A549 (cell line): ENCODE measurements around the gene THBS1. TPM values are rescaled to one million over a fixed set of nuclear protein-coding genes. Genes with fewer than 3 reads are reported as not detected.
A peak's percentile ranks its signal among the peaks of the same experiment; 100 is the strongest.

Source experiments
- ATAC-seq, 2 experiments: fragments of 200-7000 bp in 1 of 2; fragments of >200 bp in 1 of 2; cut with Nextera tagmentation in 1 of 2; cut with Tn5 transposase in 1 of 2; 3 replicates each; pipeline versions ENCODE4 v1.8.0 to v1.9.1; 2018 to 2020; ENCODE audit warnings: mild to moderate bottlenecking in 1 of 2, moderate library complexity in 1 of 2
- CTCF ChIA-PET: fragments of 300-600 bp; sonication (Branson Sonifier 250); formaldehyde crosslinking; extraction: SDS; loops from one replicate; lab custom pipeline; 2021; ENCODE audit warnings: antibody characterized with exemption, inconsistent platforms; lab: Yijun Ruan, JAX
- POLR2A ChIA-PET: fragments of 350-600 bp; formaldehyde crosslinking; extraction: SDS; loops from one replicate; lab custom pipeline; 2021; ENCODE audit warnings: antibody characterized with exemption, inconsistent platforms; lab: Yijun Ruan, JAX
- DNase-seq, 2 experiments: peaks; one replicate each; pipeline versions ENCODE4 v3.0.0 to v3.0.0-alpha.2; 2011 to 2016; ENCODE audit warnings: low read depth in 1 of 2, low spot score in 1 of 2
- FAIRE-seq: peaks from 2 replicates; lab custom pipeline; 2011; peaks lifted over from hg19 to GRCh38; lab: Jason Lieb, UNC
- H3K27ac ChIP-seq, 2 experiments: fragments of >200 bp; sonication (Bioruptor Twin); formaldehyde crosslinking; 3 replicates each; pipeline ENCODE4 v1.5.1; 2016 to 2017
- H3K4me1 ChIP-seq: fragments of >200 bp; sonication (Bioruptor Twin); formaldehyde crosslinking; 3 replicates; pipeline ENCODE4 v1.6.1; 2016
- H3K4me2 ChIP-seq: fragments of >200 bp; sonication (Bioruptor Twin); formaldehyde crosslinking; 3 replicates; pipeline ENCODE4 v1.6.1; 2016
- H3K4me3 ChIP-seq: fragments of >200 bp; sonication (Bioruptor Twin); formaldehyde crosslinking; 3 replicates; pipeline ENCODE4 v1.5.1; 2016
- H3K9me3 ChIP-seq: fragments of >200 bp; sonication (Bioruptor Twin); formaldehyde crosslinking; 3 replicates; pipeline ENCODE4 v1.6.1; 2016
- CBX2 ChIP-seq: fragments of 200-600 bp; sonication (generic); IDR thresholded peaks from 2 replicates; pipeline ENCODE4 v1.6.1; 2016; ENCODE audit warnings: low read depth, mild to moderate bottlenecking, borderline replicate concordance
- CHD4 ChIP-seq: fragments of 200-600 bp; sonication (generic); IDR thresholded peaks from 2 replicates; pipeline ENCODE4 v1.6.1; 2016; ENCODE audit warnings: antibody characterized with exemption, mild to moderate bottlenecking, borderline replicate concordance
- GATA3 ChIP-seq: IDR thresholded peaks from 2 replicates; pipeline ENCODE4 v1.6.1; 2012; ENCODE audit warnings: borderline replicate concordance
- HEYL ChIP-seq: fragments of 250-450 bp; sonication (Bioruptor Pico); IDR thresholded peaks from 2 replicates; pipeline ENCODE4 v1.8.0; 2021; ENCODE audit warnings: mild to moderate bottlenecking, moderate library complexity
- JUN ChIP-seq, 2 experiments: fragments of >200 bp; sonication (Bioruptor Twin); formaldehyde crosslinking; IDR thresholded peaks; 2 replicates in 1 of 2; 3 replicates in 1 of 2; pipeline ENCODE4 v1.6.1; 2016 to 2017
- NFE2L2 ChIP-seq: fragments of 150-350 bp; conservative IDR thresholded peaks from 2 replicates; pipeline ENCODE4 v1.6.1; 2014; ENCODE audit warnings: low read length
- NPAS2 ChIP-seq: fragments of 250-450 bp; sonication (Bioruptor Pico); IDR thresholded peaks from 2 replicates; pipeline ENCODE4 v1.8.0; 2022; ENCODE audit warnings: mild to moderate bottlenecking, moderate library complexity, borderline replicate concordance
- PHF8 ChIP-seq: fragments of 200-600 bp; sonication (generic); IDR thresholded peaks from 2 replicates; pipeline ENCODE4 v1.6.1; 2016; ENCODE audit warnings: low read depth, mild to moderate bottlenecking, antibody characterized with exemption, moderate library complexity, borderline replicate concordance
- RNF2 ChIP-seq: fragments of 200-600 bp; sonication (generic); IDR thresholded peaks from 2 replicates; pipeline ENCODE4 v1.6.1; 2016; ENCODE audit warnings: low read depth, mild to moderate bottlenecking, antibody characterized with exemption, moderate library complexity, borderline replicate concordance
- WGBS: methylation state at CpG from one replicate; pipeline ENCODE4 v1.1.6; 2017; ENCODE audit errors: missing lambda C conversion rate; 5-methylcytosine and 5-hydroxymethylcytosine counted together
- polyA plus RNA-seq, 4 experiments: library from polyadenylated mRNA; depleted of rRNA in 3 of 4; stranded (reverse); fragments of >200 nt; fragmentation: RNase III in 1 of 4; extraction: RNeasy Plus Mini Kit Qiagen cat#74134 plus additional on column Dnase treatment in 1 of 4; gene quantifications; 2 replicates in 3 of 4; 3 replicates in 1 of 4; pipeline ENCODE4 v1.2.3, GENCODE V29; 2011 to 2017
- TF ChIP-seq, protein P1 (sequence below): IDR thresholded peaks from 2 replicates; pipeline ENCODE4 v1.6.1; 2012
- TF ChIP-seq, protein P2 (sequence below): fragments of >200 bp; sonication (Bioruptor Twin); formaldehyde crosslinking; IDR thresholded peaks from 3 replicates; pipeline ENCODE4 v1.5.1; 2016
- TF ChIP-seq, protein P3 (sequence below): fragments of 200-600 bp; sonication (generic); IDR thresholded peaks from 2 replicates; pipeline ENCODE4 v1.6.1; 2016; ENCODE audit warnings: antibody characterized with exemption, mild to moderate bottlenecking, moderate library complexity

THBS1 gene
- polyA plus RNA-seq, 2 of the 4 experiments (the other 2 are of a cell fraction): 46.8 to 54.9 TPM

DNA sequence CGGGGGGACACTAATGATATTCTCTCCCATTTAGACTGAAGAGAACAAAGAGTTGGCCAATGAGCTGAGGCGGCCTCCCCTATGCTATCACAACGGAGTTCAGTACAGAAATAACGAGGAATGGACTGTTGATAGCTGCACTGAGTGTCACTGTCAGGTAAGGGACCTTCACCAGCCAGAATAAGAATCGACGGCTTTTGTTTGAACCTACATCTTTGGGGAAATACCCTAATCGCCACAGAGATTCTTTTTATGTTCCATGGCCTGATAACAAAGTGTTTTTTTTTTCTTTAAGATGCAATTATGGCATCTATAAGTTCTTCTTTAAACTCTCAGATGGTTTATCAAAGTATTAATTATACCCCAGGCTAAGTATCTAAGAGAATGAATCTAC, 3.4 kb downstream of the THBS1 start:
- CTCF ChIA-PET: interaction anchor here (2.3 kb wide), 1 partner anchor 412 kb away, joined by 12 read pairs; no protein-coding TSS in a partner anchor
- no peak for FAIRE-seq
- WGBS: 92% methylated on average over 7 of the region's 7 CpGs
- Histone ChIP-seq H3K4me2 (peak overlapping the region; percentile 97; the same call in 2 of the 3 replicates), H3K9me3 (no peaks in the 10 kb centered on the region), H3K27ac (no peak overlapping the region), H3K4me3 (0 out of 3 replicates have a peak overlapping the region, but pooled peaks have one; percentile 95), H3K4me1 (peaks cover 27% of the 10 kb centered on the region)
- POLR2A ChIA-PET: no interaction called here
- no peak for TF ChIP-seq NPAS2 (CRISPR knock-in tag)
- no peak for TF ChIP-seq JUN (IDR thresholded peaks at IDR 0.05)
- TF ChIP-seq, protein P1, sequence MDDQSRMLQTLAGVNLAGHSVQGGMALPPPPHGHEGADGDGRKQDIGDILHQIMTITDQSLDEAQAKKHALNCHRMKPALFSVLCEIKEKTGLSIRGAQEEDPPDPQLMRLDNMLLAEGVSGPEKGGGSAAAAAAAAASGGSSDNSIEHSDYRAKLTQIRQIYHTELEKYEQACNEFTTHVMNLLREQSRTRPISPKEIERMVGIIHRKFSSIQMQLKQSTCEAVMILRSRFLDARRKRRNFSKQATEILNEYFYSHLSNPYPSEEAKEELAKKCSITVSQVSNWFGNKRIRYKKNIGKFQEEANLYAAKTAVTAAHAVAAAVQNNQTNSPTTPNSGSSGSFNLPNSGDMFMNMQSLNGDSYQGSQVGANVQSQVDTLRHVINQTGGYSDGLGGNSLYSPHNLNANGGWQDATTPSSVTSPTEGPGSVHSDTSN: no peak
- TF ChIP-seq, protein P2, sequence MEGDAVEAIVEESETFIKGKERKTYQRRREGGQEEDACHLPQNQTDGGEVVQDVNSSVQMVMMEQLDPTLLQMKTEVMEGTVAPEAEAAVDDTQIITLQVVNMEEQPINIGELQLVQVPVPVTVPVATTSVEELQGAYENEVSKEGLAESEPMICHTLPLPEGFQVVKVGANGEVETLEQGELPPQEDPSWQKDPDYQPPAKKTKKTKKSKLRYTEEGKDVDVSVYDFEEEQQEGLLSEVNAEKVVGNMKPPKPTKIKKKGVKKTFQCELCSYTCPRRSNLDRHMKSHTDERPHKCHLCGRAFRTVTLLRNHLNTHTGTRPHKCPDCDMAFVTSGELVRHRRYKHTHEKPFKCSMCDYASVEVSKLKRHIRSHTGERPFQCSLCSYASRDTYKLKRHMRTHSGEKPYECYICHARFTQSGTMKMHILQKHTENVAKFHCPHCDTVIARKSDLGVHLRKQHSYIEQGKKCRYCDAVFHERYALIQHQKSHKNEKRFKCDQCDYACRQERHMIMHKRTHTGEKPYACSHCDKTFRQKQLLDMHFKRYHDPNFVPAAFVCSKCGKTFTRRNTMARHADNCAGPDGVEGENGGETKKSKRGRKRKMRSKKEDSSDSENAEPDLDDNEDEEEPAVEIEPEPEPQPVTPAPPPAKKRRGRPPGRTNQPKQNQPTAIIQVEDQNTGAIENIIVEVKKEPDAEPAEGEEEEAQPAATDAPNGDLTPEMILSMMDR: no peak
- TF ChIP-seq GATA3: no peak
- ATAC-seq: no peak
- DNase-seq: no peak

DNA sequence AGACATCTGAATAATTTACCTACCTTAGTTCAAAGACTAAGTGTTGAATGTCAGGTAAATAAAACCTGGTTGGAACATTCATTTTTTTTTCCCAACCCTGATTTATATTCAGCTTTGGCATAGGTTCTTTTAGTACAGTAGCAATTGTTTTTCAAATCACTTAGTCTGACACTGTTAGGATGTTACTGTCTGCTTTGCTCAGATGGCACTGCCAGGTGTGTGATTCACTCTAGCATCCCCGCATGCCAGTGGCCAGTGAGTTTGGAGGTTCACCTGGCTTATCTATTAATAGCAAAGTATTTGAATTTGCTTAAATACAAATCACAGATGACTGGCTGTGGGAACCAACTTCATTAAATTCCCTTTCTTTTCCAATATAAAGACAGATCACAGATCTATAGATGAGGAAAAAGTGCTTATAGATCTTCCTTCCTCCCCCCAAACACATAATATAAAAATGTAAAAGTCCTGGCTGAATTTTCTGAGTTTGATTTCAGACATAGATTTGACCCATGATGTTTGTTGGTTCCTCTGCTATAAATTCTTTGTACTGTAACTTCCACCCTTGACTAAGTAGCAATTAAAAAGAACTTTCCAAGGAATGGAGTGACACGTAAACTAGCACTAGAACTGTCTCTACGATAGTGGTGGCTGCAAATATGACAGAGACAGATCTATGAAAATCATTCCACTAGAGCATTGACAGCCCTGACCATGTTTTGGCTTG, 3.9 kb downstream of the THBS1 start:
- POLR2A ChIA-PET: no interaction called here
- no peak for ATAC-seq
- no peak overlapping the region for H3K4me3 ChIP-seq

DNA sequence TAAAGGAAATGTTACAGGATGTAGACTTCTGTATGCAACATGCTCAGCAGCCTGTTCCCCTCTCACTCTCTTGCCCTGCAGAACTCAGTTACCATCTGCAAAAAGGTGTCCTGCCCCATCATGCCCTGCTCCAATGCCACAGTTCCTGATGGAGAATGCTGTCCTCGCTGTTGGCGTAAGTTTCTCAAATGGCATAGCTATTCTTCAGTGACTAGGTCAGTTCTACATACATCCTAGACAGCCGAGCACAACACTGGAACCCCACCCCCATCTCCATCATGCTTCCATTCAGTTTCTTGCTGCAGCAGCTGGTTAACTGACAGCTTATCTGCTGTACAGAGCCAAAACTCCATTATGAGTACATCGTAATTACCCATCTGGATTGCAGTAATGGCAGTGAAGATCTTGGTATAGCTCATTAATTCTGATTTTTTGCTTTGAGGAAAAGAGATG, 4.5 kb downstream of the THBS1 start:
- no peak for DNase-seq
- Histone ChIP-seq H3K9me3 (no peaks in the 10 kb centered on the region), H3K4me3 (no peak overlapping the region), H3K27ac (no peak overlapping the region)
- no peak for FAIRE-seq
- POLR2A ChIA-PET: no interaction called here
- WGBS: 88% methylated on average over 4 of the region's 4 CpGs
- ATAC-seq: no peak
- TF ChIP-seq JUN (IDR thresholded peaks at IDR 0.05) (no peak), CBX2 (no peak)
- TF ChIP-seq, protein P3, sequence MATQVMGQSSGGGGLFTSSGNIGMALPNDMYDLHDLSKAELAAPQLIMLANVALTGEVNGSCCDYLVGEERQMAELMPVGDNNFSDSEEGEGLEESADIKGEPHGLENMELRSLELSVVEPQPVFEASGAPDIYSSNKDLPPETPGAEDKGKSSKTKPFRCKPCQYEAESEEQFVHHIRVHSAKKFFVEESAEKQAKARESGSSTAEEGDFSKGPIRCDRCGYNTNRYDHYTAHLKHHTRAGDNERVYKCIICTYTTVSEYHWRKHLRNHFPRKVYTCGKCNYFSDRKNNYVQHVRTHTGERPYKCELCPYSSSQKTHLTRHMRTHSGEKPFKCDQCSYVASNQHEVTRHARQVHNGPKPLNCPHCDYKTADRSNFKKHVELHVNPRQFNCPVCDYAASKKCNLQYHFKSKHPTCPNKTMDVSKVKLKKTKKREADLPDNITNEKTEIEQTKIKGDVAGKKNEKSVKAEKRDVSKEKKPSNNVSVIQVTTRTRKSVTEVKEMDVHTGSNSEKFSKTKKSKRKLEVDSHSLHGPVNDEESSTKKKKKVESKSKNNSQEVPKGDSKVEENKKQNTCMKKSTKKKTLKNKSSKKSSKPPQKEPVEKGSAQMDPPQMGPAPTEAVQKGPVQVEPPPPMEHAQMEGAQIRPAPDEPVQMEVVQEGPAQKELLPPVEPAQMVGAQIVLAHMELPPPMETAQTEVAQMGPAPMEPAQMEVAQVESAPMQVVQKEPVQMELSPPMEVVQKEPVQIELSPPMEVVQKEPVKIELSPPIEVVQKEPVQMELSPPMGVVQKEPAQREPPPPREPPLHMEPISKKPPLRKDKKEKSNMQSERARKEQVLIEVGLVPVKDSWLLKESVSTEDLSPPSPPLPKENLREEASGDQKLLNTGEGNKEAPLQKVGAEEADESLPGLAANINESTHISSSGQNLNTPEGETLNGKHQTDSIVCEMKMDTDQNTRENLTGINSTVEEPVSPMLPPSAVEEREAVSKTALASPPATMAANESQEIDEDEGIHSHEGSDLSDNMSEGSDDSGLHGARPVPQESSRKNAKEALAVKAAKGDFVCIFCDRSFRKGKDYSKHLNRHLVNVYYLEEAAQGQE: no peak
- TF ChIP-seq, all 56 proteins: peak for 0
- Histone ChIP-seq H3K4me1 (peaks cover 26% of the 10 kb centered on the region), H3K4me2 (no peak overlapping the region)
- CTCF ChIA-PET: interaction anchor here (0.6 kb wide), 1 partner anchor 430 kb away, joined by 3 read pairs; no protein-coding TSS in a partner anchor

More for the DNA sequence above, 3.9 kb downstream of the THBS1 start:
- Histone ChIP-seq H3K4me1 (peaks cover 26% of the 10 kb centered on the region), H3K27ac (no peak overlapping the region), H3K9me3 (no peaks in the 10 kb centered on the region), H3K4me2 (peak overlapping the region; percentile 97; the same call in 1 of the 3 replicates)
- 93% methylated on average over 3 of the region's 3 CpGs for WGBS
- FAIRE-seq: no peak
- TF ChIP-seq HEYL (CRISPR knock-in tag) (no peak), NFE2L2 (no peak), PHF8 (no peak), RNF2 (no peak), CHD4 (no peak)
- DNase-seq: no peak
- CTCF ChIA-PET: interaction anchor here (2.3 kb wide), 1 partner anchor 412 kb away, joined by 12 read pairs; no protein-coding TSS in a partner anchor
